ENCODE data around the gene SMPDL3A.

Gene SMPDL3A

GRCh38 chr6:122749451-122750050 is 39.5 kb upstream of the SMPDL3A start:
- no peak overlapping the region for H3K4me3 ChIP-seq (ENCODE audit: low read depth, low read length)
- no peak for DNase-seq (ENCODE audit: low read depth)
- no peak for TF ChIP-seq CTCF (conservative IDR thresholded peaks at IDR 0.05; ENCODE audit: low read depth, low read length)

DNA sequence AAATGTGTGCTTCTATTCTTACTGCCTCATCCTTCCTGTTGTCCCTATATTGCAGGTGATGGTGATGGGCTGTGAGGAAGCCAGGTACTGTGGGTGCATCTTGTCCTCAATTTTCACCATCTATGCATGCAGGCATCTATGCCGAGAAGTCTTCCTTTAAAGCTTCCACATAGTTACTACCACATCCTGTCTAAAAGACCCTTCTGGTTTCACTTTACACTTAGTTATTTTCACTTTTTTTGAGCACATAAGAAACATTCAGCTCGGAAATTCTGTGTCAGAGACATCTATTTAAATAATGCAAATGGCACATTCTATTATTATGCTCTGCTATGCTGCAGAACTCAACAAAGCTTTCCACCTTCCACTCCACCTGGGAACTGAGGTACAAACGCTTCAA is 37.7 kb upstream of the SMPDL3A start:
- no peak overlapping the region for H3K4me3 ChIP-seq (ENCODE audit: low read depth, low read length)
- DNase-seq (ENCODE audit: low read depth), result no peak
- no peak for TF ChIP-seq CTCF (conservative IDR thresholded peaks at IDR 0.05; ENCODE audit: low read depth, low read length)

DNA sequence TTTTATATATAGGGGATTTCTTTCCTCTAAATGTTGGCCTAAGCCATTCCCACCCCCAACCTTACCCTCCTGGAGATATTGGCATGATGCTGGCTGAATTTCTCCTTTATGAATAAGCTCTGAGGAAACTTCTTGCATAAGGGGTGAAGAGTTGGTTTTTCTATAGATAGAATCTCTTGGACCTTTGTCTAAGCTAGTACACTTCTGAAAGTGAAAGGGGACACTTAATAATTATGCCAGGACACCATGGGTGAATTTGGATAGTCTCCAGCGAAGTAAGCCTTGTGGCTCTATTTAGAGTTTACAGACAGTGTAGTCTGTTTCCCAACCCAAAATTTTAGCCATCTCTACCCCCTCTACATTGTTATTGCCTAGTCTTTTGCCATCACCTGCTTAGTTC is 36.6 kb upstream of the SMPDL3A start:
- TF ChIP-seq CTCF (conservative IDR thresholded peaks at IDR 0.05; ENCODE audit: low read depth, low read length), result no peak
- no peak overlapping the region for H3K4me3 ChIP-seq (ENCODE audit: low read depth, low read length)
- DNase-seq (ENCODE audit: low read depth), result no peak

- H3K4me3 ChIP-seq (ENCODE audit: low read depth, low read length), result no peak overlapping the region
- DNase-seq (ENCODE audit: low read depth), result no peak
Measured at GRCh38 chr6:122753000-122753687, 35.9 kb upstream of the SMPDL3A start.

GRCh38 chr6:122753688-122754056 is 35.4 kb upstream of the SMPDL3A start:
- no peak overlapping the region for H3K4me3 ChIP-seq (ENCODE audit: low read depth, low read length)
- no peak for TF ChIP-seq CTCF (conservative IDR thresholded peaks at IDR 0.05; ENCODE audit: low read depth, low read length)
- no peak for DNase-seq (ENCODE audit: low read depth)

More at GRCh38 chr6:122753000-122753687, 35.9 kb upstream of the SMPDL3A start:
- no peak for TF ChIP-seq CTCF (conservative IDR thresholded peaks at IDR 0.05; ENCODE audit: low read depth, low read length)

GRCh38 chr6:122754191-122754731 is 34.8 kb upstream of the SMPDL3A start:
- no peak overlapping the region for H3K4me3 ChIP-seq (ENCODE audit: low read depth, low read length)
- no peak for DNase-seq (ENCODE audit: low read depth)
- TF ChIP-seq CTCF (conservative IDR thresholded peaks at IDR 0.05; ENCODE audit: low read depth, low read length), result no peak

DNA sequence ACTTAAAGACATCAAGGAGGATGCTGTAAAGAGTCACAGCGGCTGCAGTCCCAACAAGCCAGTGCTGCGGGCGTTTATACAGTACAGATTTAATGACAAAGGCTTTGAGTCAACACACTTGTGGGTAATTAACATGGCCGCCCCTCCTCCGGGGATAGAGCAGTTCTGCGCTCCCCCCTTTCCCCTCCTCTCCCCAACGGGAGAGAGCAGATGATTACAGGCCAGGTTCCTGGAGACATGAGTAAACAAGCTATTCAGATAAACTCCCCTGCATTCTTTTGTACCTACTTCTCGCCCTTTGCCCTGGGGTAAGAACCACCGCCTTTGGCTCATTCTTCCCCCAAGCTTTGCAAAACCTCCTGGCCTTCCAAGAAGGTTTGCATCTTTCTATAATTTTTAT is 33.2 kb upstream of the SMPDL3A start:
- no peak for DNase-seq (ENCODE audit: low read depth)
- TF ChIP-seq CTCF (conservative IDR thresholded peaks at IDR 0.05; ENCODE audit: low read depth, low read length), result no peak
- no peak overlapping the region for H3K4me3 ChIP-seq (ENCODE audit: low read depth, low read length)

All from choroid plexus epithelial cell (primary cell).